ENCODE data around the gene GPX2.

Gene GPX2

DNA sequence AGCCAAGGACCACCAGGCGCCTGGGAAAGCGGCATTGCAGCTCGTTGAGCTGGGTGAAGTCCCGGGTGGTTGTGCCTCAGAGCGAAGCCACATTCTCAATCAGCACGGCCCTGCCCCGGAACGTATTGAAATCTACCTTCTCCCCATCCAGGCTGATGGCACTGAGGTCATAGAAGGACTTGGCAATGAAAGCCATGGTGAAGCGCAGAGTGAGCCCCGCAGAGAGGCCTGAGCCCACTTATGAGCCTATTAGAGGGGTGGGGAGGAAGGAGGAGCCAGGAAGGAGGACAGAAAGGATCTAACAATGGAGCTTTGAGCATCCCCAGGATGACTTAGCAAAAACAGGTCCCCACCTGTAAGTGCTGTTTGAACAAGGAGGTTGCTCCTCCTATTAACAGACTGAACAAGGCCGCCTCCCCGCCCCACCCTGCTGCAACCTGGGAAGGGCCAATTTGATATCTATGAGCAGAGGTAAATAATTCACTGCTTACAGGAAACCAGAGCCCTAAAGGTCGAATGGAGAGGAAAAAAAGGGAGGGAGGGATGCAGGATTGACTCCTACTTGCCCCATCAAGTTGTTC, at the start of gene GPX2:
Gene GPX2, minus strand, starts transcription at position 215 of the 581 bp plus-strand sequence. Its CDS starts 19 bp downstream, at position 196.
- DNase-seq, result no peak

DNA sequence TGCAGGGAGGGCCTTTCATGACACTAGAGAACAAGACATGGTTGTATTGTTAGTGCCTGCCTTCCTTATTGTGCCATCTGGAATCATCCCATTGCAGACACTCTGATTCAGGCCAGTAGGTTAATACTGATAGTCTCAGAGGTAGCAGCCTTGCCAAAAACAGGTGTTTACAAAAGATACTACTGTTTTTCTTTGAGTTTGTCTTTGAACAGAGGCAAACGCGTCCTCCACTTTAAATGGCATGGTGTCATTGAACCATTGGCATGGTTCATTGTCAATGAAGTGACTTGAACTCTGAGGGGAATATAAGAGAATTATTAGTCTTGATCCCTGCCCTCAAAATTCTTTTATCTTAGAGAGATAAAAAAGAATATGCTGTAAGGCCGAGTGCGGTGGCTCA, 48.4 kb upstream of the GPX2 start:
- no peak for DNase-seq

DNA sequence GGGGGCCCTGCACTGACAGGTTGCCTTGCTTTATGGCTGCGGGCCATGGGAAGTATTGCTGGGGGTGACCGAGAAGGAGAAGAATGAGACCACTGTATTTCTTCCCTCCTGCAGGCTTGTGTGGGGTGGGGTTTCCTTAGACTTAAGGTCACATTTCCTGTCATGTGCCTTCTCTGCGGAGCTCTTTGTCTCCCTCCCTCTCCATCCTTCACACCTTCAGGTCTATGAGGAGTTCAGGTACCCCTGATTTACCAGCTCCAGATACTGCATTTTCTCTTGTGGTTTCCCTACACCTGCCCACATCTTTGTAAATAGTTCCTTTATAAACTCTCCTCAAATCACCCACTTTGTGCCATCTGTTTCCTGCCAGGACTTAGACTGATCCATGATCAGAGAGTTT, 47.8 kb upstream of the GPX2 start:
- DNase-seq, result no peak

DNA sequence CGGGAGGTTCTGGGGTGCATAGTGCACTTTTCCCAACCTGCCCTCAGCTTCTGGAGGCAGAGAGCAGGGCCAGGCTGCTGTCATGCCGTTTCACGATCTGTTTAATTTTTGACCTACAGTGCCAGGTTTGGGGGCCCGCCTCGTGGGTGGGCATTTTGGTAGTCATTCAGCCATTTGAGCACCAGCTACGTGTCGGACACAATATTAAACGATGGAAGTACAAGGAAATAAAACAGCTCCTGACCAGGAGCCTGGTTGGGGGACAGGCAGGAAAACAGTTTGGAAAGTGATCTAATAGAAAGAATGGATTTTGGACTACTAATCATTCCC, 44.9 kb upstream of the GPX2 start:
- no peak for DNase-seq

DNA sequence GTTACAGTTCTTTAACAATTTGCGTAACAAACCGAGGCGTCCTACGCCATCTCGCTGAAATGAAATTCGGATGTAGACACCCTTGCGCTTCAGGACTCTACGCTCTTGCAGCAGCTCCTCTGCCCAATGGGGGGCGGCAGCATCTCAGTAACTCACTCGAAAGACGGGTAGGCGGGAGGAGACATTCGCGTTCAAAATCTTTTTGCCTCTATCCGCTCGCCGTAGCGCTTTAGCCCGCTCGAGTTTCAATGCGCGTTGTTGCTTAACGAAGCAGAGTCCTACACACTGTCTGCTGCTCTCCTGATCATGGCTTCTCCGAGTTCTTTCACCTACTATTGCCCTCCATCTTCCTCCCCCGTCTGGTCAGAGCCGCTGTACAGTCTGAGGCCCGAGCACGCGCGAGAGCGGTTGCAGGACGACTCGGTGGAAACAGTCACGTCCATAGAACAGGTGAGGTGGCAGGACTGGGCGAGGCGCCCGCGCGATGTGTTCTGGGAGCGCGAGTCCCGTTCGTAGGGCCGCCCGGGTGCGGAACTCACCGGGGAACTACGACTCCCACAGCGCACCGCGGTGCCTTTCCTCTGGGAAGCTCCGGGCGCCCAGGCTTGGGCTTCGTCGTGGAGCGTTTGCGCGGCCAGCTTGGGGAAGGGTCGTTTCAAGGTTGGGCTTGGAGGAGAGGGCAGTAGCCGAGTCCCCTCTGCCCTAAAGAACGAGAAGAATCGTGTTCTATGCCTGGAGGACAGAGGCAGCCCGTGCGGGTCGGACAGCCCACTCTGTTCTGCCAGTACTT, 44.3 kb upstream of the GPX2 start, which contains the start of gene FNTB:
Gene FNTB, plus strand, starts transcription at position 248 of the 790 bp plus-strand sequence. Its CDS starts 59 bp downstream, at position 307.
- DNase-seq, result peak; percentile 60 to 91

DNA sequence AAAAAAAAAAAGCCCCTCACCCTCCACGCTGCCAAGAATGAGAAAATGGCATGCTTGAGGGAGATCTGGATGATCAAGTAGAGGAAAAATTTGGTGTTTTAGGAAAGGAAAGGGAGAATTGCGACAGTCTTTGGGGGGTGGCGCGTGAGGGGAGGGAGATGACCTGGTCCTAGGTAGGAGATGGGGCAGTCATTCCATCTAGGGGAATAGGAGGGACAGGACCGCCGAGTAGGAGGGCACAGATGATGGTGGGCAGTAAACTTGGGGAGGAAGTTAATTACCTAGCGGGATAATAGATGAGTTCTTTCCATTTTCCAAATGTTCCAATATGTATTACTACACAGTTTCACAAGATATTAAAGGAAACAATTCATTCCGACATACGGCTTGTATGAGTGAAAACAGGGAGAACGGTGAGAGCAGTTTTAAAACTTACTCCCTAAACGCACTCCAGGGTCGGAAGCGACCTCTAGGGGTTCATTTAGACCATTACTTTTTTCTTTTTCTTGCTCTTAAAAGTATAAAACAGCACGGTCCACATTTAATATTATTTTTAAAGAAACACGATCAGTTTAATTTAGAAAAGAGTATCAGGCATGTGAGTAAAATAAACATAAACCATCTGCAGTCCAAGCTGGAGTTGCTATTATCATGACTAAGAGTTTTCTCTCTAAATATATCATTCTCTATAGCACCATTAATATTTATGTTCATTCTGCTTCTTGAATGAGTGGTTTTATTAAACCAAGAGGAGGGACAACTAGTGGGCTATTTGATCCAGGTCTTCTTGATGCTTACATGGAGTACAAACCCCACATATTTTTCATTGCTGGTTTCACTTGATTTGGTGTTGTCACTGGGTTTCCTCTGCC, 41.1 kb upstream of the GPX2 start:
- DNase-seq, result peak in 1 of 2 experiments; percentile 34

DNA sequence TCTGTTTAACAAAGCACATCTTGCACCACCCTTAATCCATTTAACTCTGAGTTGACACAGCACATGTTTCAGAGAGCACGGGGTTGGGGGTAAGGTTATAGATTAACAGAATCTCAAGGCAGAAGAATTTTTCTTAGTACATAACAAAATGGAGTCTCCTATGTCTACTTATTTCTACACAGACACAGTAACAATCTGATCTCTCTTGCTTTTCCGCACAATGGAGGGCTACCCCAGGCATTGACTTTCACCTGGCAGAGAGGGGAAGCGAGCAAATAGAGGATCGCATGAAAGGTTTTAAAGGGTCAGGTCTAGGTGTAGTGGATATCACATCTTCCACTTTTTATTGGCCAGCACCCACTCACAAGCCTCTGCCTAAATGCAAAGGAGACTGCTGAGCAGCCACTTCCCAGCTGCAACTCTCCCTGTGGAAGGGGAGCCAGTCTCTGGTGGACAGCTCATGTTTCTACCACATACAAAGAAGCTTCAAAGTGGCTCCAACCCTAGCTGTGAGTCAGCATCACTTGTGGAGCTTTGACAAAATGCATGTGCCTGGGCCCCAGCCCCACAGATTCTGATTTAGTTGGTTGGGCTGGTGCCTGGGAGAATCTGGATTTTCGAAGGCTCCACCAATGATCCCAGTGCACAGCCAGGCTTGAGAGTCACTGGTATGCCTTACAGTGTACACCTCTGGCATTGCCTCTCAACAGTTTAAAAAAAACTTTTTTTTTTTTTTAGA, 37.0 kb upstream of the GPX2 start:
- DNase-seq, result no peak

DNA sequence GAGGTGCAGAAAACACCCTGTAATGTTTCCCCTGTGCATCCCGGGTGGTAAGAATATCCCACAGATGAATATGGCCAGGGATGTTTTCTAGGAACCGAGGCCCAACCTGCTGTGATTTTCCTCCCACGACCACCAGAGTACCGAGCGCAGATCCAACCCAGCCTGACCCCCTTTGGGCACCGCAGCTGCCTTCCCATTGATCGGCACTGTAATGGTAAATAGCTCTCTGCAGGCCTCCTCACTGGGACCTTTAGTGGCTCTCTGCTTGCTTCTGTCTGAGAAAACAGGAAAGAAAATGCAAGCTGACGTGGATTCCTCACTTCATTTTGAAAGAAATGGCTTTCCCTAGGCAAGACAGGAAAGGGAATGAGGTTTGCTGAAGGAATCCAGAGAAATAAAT, 32.0 kb upstream of the GPX2 start:
- no peak for DNase-seq

DNA sequence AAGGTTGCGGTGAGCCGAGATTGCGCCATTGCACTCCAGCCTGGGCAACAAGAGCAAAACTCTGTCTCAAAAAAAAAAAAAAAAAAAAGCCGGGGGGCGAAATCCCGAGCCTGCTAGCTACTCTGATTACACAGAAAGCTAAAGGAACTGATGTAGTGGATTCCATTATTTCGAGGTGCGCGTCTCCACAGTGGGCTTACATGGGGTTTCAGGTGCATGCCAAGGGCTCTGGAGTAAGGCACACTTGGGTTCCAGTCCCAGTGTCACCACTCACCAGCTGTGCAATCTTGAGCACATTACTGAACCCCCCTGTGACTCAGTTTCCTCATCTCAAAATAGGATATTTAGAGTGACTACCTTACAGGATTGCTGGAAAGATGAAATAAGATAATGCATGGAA, 31.3 kb upstream of the GPX2 start:
- DNase-seq, result no peak

DNA sequence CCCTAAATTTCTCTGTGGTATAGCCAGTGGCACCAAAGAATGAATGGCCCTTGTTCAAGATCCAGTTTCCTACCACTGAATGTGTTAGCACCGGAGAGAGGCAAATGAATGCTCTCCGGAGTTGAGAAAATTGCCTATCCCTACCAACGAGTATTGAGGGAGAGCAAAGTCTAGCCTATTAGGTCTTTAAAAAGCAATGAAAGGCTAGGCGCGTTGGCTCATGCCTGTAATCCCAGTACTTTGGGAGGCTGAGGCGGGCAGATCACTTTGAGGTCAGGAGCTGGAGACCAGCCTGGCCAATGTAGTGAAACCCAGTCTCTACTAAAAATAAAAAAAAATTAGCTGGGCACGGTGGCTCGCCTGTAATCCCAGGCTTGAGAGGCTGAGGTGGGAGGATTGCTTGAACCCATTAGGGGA, 30.5 kb upstream of the GPX2 start:
- DNase-seq, result peak in 1 of 2 experiments; percentile 23

DNA sequence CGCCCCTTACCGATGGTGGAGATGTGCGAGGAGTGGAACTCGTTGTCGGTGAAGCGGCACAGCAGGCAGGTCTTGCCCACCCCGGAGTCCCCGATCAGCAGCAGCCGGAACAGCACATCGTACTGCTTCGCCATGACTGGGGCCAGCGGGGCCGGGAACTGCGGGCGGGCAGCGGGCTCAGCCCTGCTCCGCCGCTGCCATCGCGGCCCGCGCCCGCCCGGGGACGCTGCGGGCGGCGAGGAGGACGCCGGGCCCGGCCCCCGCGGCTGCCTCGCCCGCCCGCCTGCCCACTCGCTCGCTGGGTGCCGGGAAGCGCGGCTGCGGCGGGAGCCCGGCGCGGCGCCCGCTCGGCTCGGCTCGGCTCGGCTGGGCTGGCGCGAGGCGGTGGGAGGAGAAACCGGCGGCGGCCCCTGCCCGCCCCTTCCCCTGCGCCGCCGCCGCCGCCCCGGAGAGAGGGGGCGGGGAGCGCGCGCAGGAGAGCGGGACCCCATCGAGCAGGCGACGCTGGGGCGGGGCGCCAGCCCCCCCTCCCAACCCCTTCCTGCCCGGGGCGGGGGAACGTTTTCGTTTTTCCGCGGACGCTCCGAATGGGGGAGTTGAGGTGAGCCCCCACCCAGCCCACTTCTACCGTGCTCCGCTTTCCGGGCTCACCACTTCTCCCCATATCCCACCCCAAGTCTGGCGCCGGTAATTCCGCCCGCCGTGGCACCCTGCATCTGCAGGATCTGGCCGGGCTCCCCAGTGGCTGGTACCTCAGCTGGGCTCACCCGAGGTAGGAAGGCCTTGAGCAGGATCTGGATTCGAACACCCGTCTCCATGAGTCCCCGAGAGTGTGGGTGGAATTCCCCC, 29.6 kb upstream of the GPX2 start, which contains the start of gene RAB15:
Gene RAB15, minus strand, starts transcription at position 394 of the 849 bp plus-strand sequence. Its CDS starts 260 bp downstream, at position 134.
- DNase-seq, result no peak

DNA sequence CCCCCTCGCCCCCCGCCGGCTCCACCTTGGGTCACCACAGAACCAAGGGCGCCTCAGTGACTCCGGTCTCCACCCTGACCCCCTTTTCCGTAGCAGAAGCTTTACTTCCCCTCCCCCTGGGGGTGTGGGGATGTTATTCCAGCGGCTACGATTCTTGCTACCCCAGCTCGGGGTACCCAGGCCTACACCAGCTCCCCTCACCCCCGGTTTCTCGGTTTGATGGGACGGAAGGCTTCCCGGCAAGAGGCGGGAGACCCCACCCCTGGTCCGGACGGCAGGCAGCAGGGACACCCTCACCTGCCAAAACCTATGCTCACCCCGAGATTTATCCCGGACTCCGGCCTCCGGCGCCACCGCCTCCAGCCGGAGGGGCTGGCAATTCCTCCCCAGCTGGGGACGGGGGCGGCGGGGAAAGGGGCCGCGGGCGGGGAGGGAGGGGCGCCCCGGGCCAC, 29.0 kb upstream of the GPX2 start:
- no peak for DNase-seq

DNA sequence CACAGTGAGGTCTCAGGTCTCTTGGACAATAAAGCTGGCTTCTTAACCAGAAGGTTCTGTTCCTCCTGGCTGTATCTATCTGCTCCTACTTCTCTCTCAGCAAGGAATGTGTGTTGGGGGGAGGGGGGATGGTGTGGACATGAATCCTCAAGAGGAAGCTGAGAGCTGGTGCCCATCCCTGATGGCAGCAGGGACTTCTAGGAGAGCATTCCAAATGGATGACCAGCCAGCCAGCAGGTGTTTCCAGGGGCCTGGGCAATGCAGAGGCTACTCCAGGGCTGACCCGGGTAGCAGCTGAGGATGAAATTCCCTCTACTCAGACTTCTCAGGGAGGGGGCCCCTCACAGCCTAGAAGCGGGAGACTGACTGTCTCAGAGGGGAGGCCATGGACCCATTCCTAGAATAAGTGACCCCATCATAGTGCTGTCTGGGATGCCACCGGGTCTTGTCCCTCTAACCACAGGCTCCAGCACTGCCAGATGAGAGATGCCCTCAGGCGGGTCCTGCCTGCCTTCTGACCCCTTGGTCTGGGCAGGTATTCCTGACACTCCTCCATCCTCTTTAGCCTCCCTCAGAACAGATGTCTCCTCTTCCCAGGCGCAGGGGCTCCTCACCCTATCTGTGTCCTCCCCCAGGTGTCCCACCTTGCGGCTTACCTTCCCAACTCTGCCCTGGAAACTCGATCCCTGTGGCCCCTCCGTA, 28.4 kb upstream of the GPX2 start:
- peak in 1 of 2 experiments; percentile 9 for DNase-seq

DNA sequence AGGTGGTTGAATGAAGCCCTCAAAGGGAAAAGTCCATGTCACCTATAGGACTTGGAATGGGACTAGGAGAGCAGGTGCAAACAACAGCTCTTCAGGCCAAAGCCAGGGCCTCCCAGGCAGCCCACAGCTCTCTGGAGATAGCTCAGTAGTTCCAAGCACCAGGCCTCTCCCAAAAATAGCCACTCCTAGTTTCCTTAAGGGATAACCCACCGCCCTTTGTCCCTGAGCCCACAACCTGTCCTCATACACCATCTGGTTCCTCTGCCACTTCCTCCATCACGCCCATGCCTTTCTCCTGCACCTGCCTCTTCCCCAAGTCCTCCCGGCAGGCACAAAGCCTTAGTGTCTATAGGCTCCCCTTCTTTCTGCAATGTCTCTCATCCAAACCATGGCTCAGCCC, 27.5 kb upstream of the GPX2 start:
- no peak for DNase-seq

DNA sequence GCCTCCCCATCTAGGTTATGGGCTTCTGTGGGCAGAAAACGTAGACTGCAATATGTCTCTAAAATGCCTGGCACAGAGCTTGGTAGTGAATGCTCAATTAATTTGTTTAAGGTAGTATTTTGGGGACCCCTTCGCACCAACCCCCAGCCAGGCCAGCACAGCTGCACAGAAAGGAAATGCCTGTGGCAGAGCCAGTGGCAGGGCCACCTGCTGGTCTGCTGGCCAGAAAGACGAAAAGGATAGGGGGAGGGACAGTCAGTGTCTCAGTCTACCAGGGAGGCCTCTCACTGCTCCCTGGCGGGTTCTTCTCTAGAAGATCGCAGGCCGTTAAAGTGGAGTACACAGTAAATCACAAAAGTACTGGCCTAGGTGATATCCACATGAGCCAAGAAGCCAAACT, 26.1 kb upstream of the GPX2 start:
- no peak for DNase-seq

DNA sequence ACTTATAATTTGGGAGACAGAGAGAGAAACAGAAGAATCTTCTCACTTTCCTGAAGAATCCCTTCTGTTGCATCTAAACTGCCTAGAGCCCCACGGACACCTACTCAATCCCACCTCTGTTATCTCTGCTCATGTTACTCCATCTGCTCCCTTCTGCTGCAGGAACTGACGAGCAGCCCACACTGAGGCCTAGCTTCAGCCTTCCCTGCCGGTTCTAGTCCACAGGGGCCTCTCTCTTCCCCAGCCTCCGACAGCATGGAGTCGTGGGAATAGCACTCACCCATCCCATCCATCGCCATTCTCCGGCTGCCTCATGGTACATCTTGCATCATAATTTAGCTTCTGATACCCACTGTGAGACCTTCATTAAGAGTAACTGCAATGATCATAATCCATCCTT, 25.6 kb upstream of the GPX2 start:
- DNase-seq, result no peak

DNA sequence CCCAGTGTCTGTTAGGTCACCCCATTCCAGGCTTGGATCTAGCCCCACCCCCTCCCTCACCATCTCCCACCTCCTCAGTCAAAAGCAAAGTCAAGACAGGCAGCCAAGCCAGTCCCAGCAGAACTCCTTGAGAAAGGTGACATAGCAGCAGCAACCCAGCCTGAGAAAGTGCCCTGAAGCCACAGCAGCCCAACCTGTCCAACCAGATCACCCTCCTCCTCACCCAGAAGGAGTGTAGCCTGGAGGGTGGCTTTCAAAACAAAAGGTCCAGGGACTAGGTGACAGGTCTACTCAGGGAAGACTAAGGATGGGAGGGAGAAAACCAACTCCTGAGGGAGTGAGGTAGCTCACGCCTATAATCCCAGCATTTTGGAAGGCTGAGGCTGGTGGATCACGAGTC, 24.4 kb upstream of the GPX2 start:
- no peak for DNase-seq

DNA sequence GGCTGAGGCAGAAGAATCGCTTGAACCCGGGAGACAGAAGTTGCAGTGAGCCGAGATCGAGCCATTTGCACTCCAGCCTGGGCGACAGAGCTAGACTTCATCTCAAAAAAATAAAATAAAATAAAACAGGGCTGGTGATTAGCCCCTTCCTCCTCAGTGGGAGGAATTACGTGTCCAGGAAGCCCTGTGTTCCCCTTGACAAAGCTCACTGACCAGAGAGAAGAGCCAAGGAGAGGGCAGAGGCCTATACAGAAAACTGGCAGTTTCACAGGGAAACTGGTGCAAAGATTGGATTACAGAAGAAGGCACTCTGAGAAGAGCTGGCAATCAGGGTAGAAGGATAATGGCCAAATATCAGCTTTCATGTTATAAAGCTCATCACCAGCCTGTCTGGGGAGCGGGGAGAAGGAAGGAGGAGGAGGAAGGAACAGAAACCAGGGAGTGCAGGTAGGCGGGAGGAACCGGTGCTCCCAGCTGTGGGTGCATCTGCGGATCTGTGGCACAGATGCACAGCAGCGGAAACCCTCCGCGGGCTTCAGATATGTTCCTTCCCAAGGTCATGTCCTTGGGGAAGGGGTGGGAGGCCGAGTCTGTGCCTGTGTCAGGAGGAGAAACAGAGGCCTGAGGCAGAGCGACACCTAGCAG, 22.9 kb upstream of the GPX2 start:
- DNase-seq, result no peak

DNA sequence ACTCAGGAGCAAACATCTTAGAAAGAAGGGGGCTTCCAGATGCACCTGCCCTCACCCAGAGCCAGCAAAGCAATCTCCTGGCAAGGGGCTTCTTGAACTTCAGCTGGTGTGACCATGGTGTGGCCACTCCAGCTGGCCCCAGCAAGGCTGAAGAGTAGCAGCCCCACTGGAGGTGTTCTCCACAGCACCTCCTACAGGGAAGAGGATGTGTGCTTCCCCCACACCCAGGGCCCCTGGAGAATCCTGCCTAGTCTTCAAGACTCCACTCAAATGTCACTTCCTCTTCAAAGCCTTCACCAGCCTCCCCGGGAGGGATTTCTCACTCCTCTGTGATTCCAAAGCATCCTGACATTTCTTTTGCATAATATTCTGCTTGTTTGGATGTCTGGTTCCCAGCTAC, 21.1 kb upstream of the GPX2 start:
- DNase-seq, result no peak

DNA sequence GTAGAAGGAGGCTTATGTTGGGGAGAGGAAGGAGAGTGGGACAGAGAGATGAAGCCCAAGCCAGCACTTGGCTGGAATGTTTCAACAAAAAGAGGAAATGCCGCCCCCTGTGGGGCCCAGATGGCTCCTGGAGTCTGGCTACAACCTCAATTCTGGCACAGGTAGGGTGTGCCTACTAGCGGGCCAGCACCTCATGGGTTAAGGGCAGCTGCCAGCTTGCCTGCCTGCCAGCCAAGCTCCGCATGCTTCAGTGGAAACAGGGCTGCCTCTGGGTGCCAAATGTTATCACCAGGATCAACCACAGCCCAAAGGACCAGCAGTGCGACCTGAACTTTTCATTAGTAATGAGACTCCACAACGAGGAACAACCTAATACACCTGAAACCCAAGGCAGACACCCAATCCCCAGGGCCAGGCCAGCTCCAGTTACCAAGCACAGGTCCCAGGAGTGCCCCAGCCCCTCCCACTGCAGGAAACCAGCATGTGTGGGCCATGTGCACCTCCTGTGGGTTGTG, 18.3 kb upstream of the GPX2 start:
- DNase-seq, result peak; percentile 73 to 97
